ENCODE results near the gene THRB.

THRB gene

DNA sequence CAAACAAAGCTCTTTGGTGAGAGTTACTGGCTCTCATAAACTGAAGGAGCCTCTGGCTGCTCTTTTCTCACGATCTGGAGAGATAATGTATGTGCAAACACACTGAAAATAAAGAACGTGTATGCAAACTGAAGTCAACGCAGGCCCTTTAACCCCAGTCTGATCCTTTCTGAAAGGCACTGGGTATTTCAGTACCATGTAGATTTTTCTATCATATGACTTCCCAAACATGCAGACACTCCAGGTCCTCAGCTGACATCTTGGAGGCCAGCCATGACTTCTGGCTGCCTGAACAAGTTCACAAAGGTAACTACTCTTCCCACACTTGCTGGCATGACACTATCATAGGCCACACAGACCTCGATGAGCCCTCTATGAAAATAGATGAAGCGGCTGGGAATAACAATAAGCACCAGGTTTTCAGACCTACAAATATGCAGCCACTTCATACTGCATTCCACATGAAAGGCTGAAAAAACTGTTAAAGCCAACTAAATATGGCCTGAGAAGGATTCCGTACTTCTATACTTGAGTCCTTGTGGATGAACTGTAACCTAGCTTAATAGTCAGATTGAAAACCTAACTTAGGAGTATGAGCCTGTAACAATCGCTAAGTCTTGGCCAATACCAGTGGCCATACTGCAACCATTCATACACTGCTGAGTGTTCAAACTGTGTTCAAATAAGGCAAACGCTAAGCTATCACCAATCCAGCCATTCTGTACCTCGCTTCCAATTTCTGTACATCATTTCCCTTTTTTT lies 121.3 kb downstream of the THRB start:
- DNase-seq, result no peak

DNA sequence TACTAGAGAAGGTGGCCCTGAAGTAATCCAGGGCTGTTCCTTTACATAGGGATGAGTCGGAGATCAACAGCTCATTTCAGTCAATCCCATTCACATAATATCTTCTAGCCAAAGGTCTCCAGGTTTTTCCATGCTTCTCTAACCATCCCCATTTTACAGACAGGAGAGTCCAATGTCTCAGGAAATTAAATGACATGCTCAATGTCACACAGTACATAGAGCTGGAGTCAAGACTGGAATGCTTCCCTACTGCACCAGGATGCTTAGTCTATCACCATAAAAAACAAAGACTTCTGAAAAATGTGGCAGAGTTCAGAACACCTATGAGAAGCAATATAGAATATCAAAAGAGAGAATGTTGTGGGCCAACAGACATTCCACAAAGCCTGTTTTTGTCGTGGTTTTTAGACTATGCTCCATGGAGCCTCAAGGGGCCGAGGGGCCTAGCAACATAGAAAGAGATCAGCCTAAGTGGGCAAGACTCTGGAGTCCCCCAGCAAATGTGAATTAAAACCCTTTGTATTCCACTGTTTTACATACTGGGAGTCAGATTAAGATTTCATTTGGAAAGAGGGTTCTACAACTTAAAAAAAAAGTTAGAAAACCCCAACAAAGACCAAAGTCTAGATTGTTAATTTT lies 122.0 kb downstream of the THRB start:
- DNase-seq, result no peak

GRCh38 chr3:24370352-24371090 lies 124.1 kb downstream of the THRB start:
- no peak for DNase-seq

DNA sequence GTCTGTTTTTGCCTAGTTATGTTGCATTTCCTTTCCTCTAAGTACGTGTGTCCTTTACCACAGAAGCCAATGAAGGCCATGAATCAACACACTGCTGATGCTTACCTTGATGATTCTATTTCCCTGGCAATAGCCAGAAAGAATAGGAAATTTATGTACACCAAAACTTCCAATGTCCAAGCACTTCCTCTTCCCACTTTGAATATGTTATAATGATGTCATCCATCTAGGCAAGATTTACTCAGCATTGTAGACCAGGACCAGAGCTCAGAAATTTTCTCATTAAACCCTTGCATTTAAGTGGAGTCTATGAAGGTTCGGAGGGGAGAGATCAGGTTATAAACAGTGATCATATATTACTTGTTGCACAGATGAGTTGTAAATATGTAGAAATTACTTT lies 126.0 kb downstream of the THRB start:
- DNase-seq, result no peak

- no peak for DNase-seq
These were observed 126.9 kb downstream of the THRB start for GRCh38 chr3:24367664-24368264.

- no peak for DNase-seq
These were observed 127.4 kb downstream of the THRB start for GRCh38 chr3:24367216-24367615.

GRCh38 chr3:24365168-24365567 lies 129.5 kb downstream of the THRB start:
- DNase-seq, result no peak

- DNase-seq, result no peak
These were observed 130.3 kb downstream of the THRB start for GRCh38 chr3:24364359-24364758.

GRCh38 chr3:24363242-24363641 lies 131.4 kb downstream of the THRB start:
- no peak for DNase-seq

GRCh38 chr3:24361623-24362022 lies 133.0 kb downstream of the THRB start:
- DNase-seq, result no peak

DNA sequence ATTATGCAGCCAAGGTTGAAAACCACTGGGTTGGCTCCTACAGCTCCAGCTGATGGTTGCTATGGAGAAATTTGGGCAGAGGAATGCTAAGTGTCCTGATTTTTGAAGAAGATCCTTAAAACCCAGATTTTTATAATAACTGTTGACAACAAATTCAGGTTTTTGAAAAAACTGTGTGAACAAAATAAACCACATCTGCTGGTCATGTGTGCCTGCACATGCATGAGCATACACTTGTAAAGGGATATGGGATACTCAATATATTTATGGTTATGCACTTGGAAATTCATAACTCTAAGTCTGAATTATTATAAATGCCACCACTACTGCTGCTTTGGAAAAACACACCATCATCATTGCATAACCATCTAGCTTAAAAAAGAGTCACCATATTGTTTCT lies 133.7 kb downstream of the THRB start:
- DNase-seq, result no peak

DNA sequence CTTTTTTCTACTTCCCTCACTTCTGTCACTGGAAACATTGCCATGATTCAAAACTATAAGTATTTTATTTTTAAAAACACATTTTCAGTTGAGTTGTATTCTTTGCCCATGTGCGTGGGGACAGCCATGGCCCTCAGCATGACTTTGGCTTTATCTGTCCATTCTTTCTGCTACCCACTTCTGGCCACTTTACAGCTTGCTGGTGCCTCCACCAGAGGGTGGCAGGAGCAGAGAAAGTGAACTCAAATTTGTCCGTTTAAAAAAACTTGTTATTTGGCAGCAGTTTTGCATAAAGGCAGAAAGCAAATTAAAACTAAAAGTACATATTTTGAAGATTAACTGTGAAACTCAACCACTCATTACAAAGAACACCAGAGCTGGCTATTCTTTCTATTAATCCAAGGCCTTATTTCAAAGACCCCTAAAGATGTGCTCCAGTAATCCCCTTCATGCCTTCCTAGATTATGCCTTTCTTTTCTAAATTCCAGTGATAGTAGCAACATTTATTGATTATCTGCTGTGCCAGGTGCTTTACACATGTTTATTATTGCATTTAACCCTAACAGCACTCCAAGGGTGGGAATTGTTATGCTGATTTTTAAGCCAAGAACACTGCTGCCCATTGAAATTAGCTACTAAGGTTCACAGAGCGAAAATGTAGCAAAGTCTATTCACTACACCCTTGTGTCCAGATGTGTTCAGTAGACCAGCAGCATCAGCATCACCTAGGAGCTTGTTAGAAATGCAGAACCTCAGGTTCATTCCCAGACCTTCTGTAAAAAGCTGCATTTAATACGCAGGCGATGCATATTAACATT lies 134.8 kb downstream of the THRB start:
- no peak for DNase-seq

GRCh38 chr3:24359102-24359501 lies 135.5 kb downstream of the THRB start:
- DNase-seq, result no peak

DNA sequence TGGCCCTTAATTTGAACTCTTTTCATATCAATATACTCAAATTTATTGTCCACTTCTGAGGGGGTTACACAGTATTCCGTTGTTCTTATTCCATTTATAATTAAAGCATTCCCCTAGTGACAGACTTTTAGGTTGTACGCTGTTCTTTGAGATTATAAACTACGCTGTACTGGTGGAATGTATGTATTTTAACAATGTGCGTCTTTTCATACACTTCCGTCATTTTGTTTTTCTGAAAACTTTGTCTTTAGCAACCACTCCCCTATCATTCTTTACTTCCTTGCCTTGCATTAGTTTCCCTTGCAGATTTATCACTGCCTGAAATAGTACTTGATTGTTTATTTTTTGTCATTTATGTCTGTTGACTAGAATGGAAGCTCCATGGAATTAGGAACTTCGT lies 137.0 kb downstream of the THRB start:
- DNase-seq, result no peak

GRCh38 chr3:24355806-24356205 lies 138.8 kb downstream of the THRB start:
- DNase-seq, result no peak

GRCh38 chr3:24354230-24354629 lies 140.4 kb downstream of the THRB start:
- no peak for DNase-seq

- no peak for DNase-seq
These were observed 141.6 kb downstream of the THRB start for GRCh38 chr3:24352893-24353553.

- DNase-seq, result no peak
These were observed 142.7 kb downstream of the THRB start for GRCh38 chr3:24351779-24352469.

- DNase-seq, result no peak
These were observed 145.2 kb downstream of the THRB start for GRCh38 chr3:24349367-24350019.

DNA sequence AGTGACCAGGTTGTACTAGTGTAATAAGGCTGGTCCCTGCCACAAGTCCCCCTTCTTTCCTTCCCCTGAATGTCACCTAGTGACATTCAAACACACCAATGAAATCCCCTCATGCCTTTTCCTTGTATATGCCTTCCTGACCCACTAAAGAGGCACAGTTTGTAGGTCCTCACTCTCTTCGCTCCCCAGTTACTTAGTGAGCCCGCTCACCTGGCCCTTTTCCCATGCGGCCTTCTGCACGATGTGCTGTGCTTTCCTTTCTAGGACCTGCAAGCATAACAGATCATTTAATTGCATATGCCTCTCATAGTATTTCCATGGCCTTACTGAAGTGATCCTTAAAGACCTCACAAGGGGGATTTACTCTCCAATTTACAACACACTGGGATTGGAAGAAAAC lies 146.3 kb downstream of the THRB start:
- DNase-seq, result no peak

Data from NCI-H1092 (cell line).